Liver (tissue), 9 donors: ENCODE measurements around the gene NAGLU. TPM values are rescaled to one million over a fixed set of nuclear protein-coding genes. Genes with fewer than 3 reads are reported as not detected.

Experiments used
- DNase-seq: peaks from one replicate; pipeline ENCODE4 v3.0.0-alpha.2; 2017; ENCODE audit warnings: low spot score
- H3K27ac ChIP-seq, 2 donors: one replicate each; pipeline ENCODE4 v1.7.0; 2013; ENCODE audit warnings: inconsistent platforms in 2 of 2, low read length in 2 of 2, control low read depth in 1 of 2, low read depth in 1 of 2, mild to moderate bottlenecking in 1 of 2
- H3K27me3 ChIP-seq, 4 donors: one replicate each; pipeline versions ENCODE4 v1.6.1 to v1.7.0; 2013; ENCODE audit warnings: low read length in 3 of 4, inconsistent platforms in 1 of 4, mild to moderate bottlenecking in 1 of 4, moderate library complexity in 1 of 4; ENCODE audit not compliant: control insufficient read depth in 4 of 4, insufficient read depth in 4 of 4
- H3K36me3 ChIP-seq, 4 donors: one replicate each; pipeline versions ENCODE4 v1.6.1 to v1.7.0; 2013; ENCODE audit warnings: low read length in 3 of 4, mild to moderate bottlenecking in 3 of 4, low read depth in 1 of 4, moderate library complexity in 1 of 4; ENCODE audit not compliant: control insufficient read depth in 4 of 4, insufficient read depth in 3 of 4
- H3K4me1 ChIP-seq, 4 donors: one replicate each; pipeline versions ENCODE4 v1.6.1 to v1.7.0; 2013; ENCODE audit warnings: low read length in 3 of 4, mild to moderate bottlenecking in 3 of 4, moderate library complexity in 1 of 4; ENCODE audit not compliant: control insufficient read depth in 4 of 4, insufficient read depth in 4 of 4
- H3K4me3 ChIP-seq, 3 donors: one replicate each; pipeline versions ENCODE4 v1.6.1 to v1.7.0; 2013; ENCODE audit warnings: low read length in 3 of 3, control low read depth in 1 of 3, low read depth in 1 of 3, mild to moderate bottlenecking in 1 of 3
- H3K9ac ChIP-seq, 2 donors: one replicate each; pipeline ENCODE4 v1.7.0; 2013; ENCODE audit warnings: low read length in 2 of 2, mild to moderate bottlenecking in 2 of 2, moderate library complexity in 2 of 2, control low read depth in 1 of 2, low read depth in 1 of 2
- H3K9me3 ChIP-seq, 4 donors: one replicate each; pipeline versions ENCODE4 v1.6.1 to v1.7.0; 2013; ENCODE audit warnings: low read length in 3 of 4; ENCODE audit not compliant: control insufficient read depth in 4 of 4
- EGR1 ChIP-seq, 2 donors: IDR thresholded peaks; 2 replicates each; pipeline ENCODE4 v1.6.1; 2016 to 2018; ENCODE audit warnings: antibody characterized with exemption in 2 of 2, low read depth in 2 of 2
- FOXA1 ChIP-seq: IDR thresholded peaks from 2 replicates; pipeline ENCODE4 v1.6.1; 2016; ENCODE audit warnings: antibody characterized with exemption
- FOXA2 ChIP-seq: IDR thresholded peaks from 2 replicates; pipeline ENCODE4 v1.6.1; 2016; ENCODE audit warnings: antibody characterized with exemption
- GABPA ChIP-seq, 2 donors: IDR thresholded peaks in 1 of 2; conservative IDR thresholded peaks in 1 of 2; 2 replicates each; pipeline ENCODE4 v1.6.1; 2016; ENCODE audit warnings: antibody characterized with exemption in 2 of 2, mild to moderate bottlenecking in 1 of 2, moderate library complexity in 1 of 2
- HNF4A ChIP-seq, 2 donors: conservative IDR thresholded peaks; 2 replicates each; pipeline ENCODE4 v1.6.1; 2016; ENCODE audit warnings: antibody characterized with exemption in 2 of 2, mild to moderate bottlenecking in 2 of 2
- HNF4G ChIP-seq: IDR thresholded peaks from 2 replicates; pipeline ENCODE4 v1.6.1; 2016; ENCODE audit warnings: antibody characterized with exemption
- JUND ChIP-seq, 2 donors: IDR thresholded peaks; 2 replicates each; pipeline ENCODE4 v1.6.1; 2016; ENCODE audit warnings: antibody characterized with exemption in 2 of 2
- MAX ChIP-seq: IDR thresholded peaks from 2 replicates; pipeline ENCODE4 v1.6.1; 2016; ENCODE audit warnings: antibody characterized with exemption
- NR2F2 ChIP-seq: IDR thresholded peaks from 2 replicates; pipeline ENCODE4 v1.6.1; 2016; ENCODE audit warnings: antibody characterized with exemption
- RAD21 ChIP-seq, 2 donors: IDR thresholded peaks; 2 replicates each; pipeline ENCODE4 v1.6.1; 2016; ENCODE audit warnings: antibody characterized with exemption in 2 of 2, mild to moderate bottlenecking in 2 of 2
- REST ChIP-seq: IDR thresholded peaks from 2 replicates; pipeline ENCODE4 v1.6.1; 2016; ENCODE audit warnings: antibody characterized with exemption, mild to moderate bottlenecking
- RXRA ChIP-seq, 2 donors: IDR thresholded peaks; 2 replicates each; pipeline ENCODE4 v1.6.1; 2017 to 2018; ENCODE audit warnings: antibody characterized with exemption in 2 of 2, mild to moderate bottlenecking in 1 of 2
- SP1 ChIP-seq: IDR thresholded peaks from 2 replicates; pipeline ENCODE4 v1.6.1; 2018; ENCODE audit warnings: antibody characterized with exemption, mild to moderate bottlenecking
- TAF1 ChIP-seq: conservative IDR thresholded peaks from 2 replicates; pipeline ENCODE4 v1.6.1; 2016; ENCODE audit warnings: antibody characterized with exemption, mild to moderate bottlenecking
- YY1 ChIP-seq: IDR thresholded peaks from 2 replicates; pipeline ENCODE4 v1.6.1; 2016; ENCODE audit warnings: antibody characterized with exemption, mild to moderate bottlenecking
- WGBS: extraction: QIAGEN DNeasy Blood & Tissue Kit; methylation state at CpG from one replicate; pipeline ENCODE4 v1.1.7; 2013; 5-methylcytosine and 5-hydroxymethylcytosine counted together
- polyA plus RNA-seq, 2 donors: library from polyadenylated mRNA; stranded (reverse) in 1 of 2; unstranded in 1 of 2; fragments of 200-250 nt in 1 of 2; fragments of >200 nt in 1 of 2; fragmentation: Nextera tagmentation in 1 of 2; extraction: Ambion mirVana in 1 of 2; gene quantifications; one replicate each; pipeline versions ENCODE4 v1.2.1 to v1.2.3, GENCODE V29; 2013 to 2015
- total RNA-seq, 2 donors: library from RNA; depleted of rRNA; stranded (reverse); fragments of >200 nt; gene quantifications; one replicate each; pipeline ENCODE4 v1.2.3, GENCODE V29; 2014
- TF ChIP-seq, protein P1 (sequence below): fragments of 150-350 bp; IDR thresholded peaks from 2 replicates; pipeline ENCODE4 v1.5.1; 2017; ENCODE audit warnings: improper control_type of control experiment, low read depth, low read length; ENCODE audit not compliant: missing input control
- TF ChIP-seq, protein P2 (sequence below): IDR thresholded peaks from 2 replicates; pipeline ENCODE4 v1.6.1; 2016; ENCODE audit warnings: antibody characterized with exemption
- TF ChIP-seq, protein P3 (sequence below): IDR thresholded peaks from 2 replicates; pipeline ENCODE4 v1.6.1; 2016; ENCODE audit warnings: antibody characterized with exemption
- donor health status: healthy.
- donor health status: healthy.
- donor health status: healthy.
- donor health status: healthy.
- donor health status: healthy.

Gene NAGLU
- total and polyA plus RNA-seq, 4 donors, result 15.5 to 41.2 (median 28.9) TPM

DNA sequence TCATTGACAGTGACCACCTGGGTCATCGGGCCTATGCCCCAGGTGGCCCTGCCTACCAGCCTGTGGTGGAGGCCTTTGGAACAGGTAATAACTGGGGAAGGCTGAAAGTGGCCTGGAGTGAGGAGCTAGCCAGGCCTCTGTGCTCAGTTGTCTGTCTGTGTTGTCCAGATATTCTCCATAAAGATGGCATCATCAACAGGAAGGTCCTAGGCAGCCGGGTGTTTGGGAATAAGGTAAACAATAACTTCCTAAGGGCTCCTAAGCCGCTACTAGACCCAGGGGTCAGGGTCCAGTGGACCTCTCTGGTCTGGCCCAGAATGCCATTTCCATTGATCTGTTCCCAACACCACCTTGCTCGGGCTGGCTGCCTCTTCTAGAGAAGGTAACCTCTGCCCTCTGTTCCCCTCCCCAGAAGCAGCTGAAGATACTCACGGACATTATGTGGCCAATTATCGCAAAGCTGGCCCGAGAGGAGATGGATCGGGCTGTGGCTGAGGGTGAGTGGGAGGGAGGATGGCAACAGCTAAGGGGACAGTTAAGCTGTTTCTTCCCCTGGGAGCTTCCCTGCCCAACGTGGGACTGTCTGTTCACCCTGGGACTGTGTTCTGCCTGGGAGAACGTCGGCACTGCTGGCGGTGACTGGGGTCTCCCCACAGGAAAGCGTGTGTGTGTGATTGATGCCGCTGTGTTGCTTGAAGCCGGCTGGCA lies 28.9 kb downstream of the NAGLU start:
- Histone ChIP-seq H3K36me3 (peaks cover 4 to 24% (median 17%) of the 10 kb centered on the region in 4 donors), H3K9me3 (no peaks in the 10 kb centered on the region), H3K9ac (no peak overlapping the region), H3K4me1 (peaks cover 15 to 74% (median 56%) of the 10 kb centered on the region in 4 donors), H3K27me3 (no peaks in the 10 kb centered on the region), H3K27ac (peak overlapping the region; percentile 48 to 49), H3K4me3 (no peak overlapping the region)
- WGBS, result 63% methylated on average over 15 of the region's 15 CpGs
- TF ChIP-seq YY1 (no peak), EGR1 (IDR thresholded peaks at IDR 0.05; ENCODE audit: low read depth in 2 of 2) (no peak), RAD21 (IDR thresholded peaks at IDR 0.05) (peak in 1 of 2 donors; percentile 31), REST (no peak), SP1 (peak; percentile 91), RXRA (IDR thresholded peaks at IDR 0.05) (peak; percentile 38 to 73), GABPA (IDR thresholded peaks at IDR 0.05 in 1 of 2, conservative IDR thresholded peaks at IDR 0.05 in 1 of 2) (peak in 1 of 2 donors; percentile 44), JUND (IDR thresholded peaks at IDR 0.05) (no peak), HNF4A (conservative IDR thresholded peaks at IDR 0.05) (peak; percentile 81 to 98), NR2F2 (peak; percentile 50), FOXA1 (no peak), FOXA2 (no peak), MAX (no peak), TAF1 (no peak), HNF4G (peak; percentile 88)
- TF ChIP-seq, protein P1, sequence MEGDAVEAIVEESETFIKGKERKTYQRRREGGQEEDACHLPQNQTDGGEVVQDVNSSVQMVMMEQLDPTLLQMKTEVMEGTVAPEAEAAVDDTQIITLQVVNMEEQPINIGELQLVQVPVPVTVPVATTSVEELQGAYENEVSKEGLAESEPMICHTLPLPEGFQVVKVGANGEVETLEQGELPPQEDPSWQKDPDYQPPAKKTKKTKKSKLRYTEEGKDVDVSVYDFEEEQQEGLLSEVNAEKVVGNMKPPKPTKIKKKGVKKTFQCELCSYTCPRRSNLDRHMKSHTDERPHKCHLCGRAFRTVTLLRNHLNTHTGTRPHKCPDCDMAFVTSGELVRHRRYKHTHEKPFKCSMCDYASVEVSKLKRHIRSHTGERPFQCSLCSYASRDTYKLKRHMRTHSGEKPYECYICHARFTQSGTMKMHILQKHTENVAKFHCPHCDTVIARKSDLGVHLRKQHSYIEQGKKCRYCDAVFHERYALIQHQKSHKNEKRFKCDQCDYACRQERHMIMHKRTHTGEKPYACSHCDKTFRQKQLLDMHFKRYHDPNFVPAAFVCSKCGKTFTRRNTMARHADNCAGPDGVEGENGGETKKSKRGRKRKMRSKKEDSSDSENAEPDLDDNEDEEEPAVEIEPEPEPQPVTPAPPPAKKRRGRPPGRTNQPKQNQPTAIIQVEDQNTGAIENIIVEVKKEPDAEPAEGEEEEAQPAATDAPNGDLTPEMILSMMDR, result no peak
- TF ChIP-seq, protein P2, sequence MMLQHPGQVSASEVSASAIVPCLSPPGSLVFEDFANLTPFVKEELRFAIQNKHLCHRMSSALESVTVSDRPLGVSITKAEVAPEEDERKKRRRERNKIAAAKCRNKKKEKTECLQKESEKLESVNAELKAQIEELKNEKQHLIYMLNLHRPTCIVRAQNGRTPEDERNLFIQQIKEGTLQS, result peak; percentile 66
- TF ChIP-seq, protein P3, sequence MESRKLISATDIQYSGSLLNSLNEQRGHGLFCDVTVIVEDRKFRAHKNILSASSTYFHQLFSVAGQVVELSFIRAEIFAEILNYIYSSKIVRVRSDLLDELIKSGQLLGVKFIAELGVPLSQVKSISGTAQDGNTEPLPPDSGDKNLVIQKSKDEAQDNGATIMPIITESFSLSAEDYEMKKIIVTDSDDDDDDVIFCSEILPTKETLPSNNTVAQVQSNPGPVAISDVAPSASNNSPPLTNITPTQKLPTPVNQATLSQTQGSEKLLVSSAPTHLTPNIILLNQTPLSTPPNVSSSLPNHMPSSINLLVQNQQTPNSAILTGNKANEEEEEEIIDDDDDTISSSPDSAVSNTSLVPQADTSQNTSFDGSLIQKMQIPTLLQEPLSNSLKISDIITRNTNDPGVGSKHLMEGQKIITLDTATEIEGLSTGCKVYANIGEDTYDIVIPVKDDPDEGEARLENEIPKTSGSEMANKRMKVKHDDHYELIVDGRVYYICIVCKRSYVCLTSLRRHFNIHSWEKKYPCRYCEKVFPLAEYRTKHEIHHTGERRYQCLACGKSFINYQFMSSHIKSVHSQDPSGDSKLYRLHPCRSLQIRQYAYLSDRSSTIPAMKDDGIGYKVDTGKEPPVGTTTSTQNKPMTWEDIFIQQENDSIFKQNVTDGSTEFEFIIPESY, result peak; percentile 31
- DNase-seq, result no peak
